CD14-positive monocyte (primary cell): ENCODE data around the gene CDYL2. TPM values are rescaled to one million over a fixed set of nuclear protein-coding genes. Genes with fewer than 3 reads are reported as not detected.

Experiments
- DNase-seq, 3 donors: peaks; one replicate each; pipeline ENCODE4 v3.0.0-alpha.2; 2011 to 2022
- H2AFZ ChIP-seq: 2 replicates; pipeline ENCODE4 v1.6.0; 2012; ENCODE audit warnings: mild to moderate bottlenecking, low read depth, low read length, inconsistent platforms; ENCODE audit not compliant: insufficient read depth, poor library complexity, severe bottlenecking
- H3K27ac ChIP-seq, 2 donors: 1 replicate in 1 of 2; 2 replicates in 1 of 2; pipeline ENCODE4 v1.5.1; 2012 to 2013; ENCODE audit warnings: low read length in 2 of 2, control low read depth in 1 of 2, inconsistent platforms in 1 of 2, low read depth in 1 of 2, mild to moderate bottlenecking in 1 of 2
- H3K27me3 ChIP-seq, 2 donors: one replicate each; pipeline versions ENCODE4 v1.6.0 to v1.6.1; 2011 to 2013; ENCODE audit warnings: low read length in 2 of 2; ENCODE audit not compliant: control insufficient read depth in 2 of 2, insufficient read depth in 2 of 2
- H3K36me3 ChIP-seq, 2 donors: replicated peaks in 1 of 2; 1 replicate in 1 of 2; 2 replicates in 1 of 2; pipeline versions ENCODE4 v1.5.1 to v1.6.1; 2012 to 2013; ENCODE audit warnings: low read length in 2 of 2, control low read depth in 1 of 2, inconsistent platforms in 1 of 2, mild to moderate bottlenecking in 1 of 2; ENCODE audit not compliant: insufficient read depth in 2 of 2, control insufficient read depth in 1 of 2
- H3K4me1 ChIP-seq, 2 donors: 1 replicate in 1 of 2; 2 replicates in 1 of 2; pipeline versions ENCODE4 v1.5.1 to v1.6.1; 2012 to 2013; ENCODE audit warnings: low read length in 2 of 2, control low read depth in 1 of 2, inconsistent platforms in 1 of 2, mild to moderate bottlenecking in 1 of 2, moderate library complexity in 1 of 2; ENCODE audit not compliant: insufficient read depth in 2 of 2, control insufficient read depth in 1 of 2
- H3K4me2 ChIP-seq: replicated peaks from 2 replicates; pipeline ENCODE3; 2012; ENCODE audit warnings: low read length, moderate library complexity, mild to moderate bottlenecking; ENCODE audit not compliant: poor library complexity, severe bottlenecking; ENCODE audit errors: extremely low read depth
- H3K4me3 ChIP-seq, 3 experiments: fragments of 200-600 bp in 1 of 3; sonication (generic) in 1 of 3; replicated peaks in 1 of 3; 1 replicate in 2 of 3; 2 replicates in 1 of 3; pipeline ENCODE4 v1.5.1; 2011 to 2013; ENCODE audit warnings: low read length in 3 of 3, mild to moderate bottlenecking in 3 of 3, control low read depth in 2 of 3, low read depth in 2 of 3, inconsistent platforms in 1 of 3, moderate library complexity in 1 of 3
- H3K79me2 ChIP-seq: 2 replicates; pipeline ENCODE4 v1.6.0; 2012; ENCODE audit warnings: mild to moderate bottlenecking, control low read depth, inconsistent platforms, low read length, moderate library complexity; ENCODE audit not compliant: insufficient read depth
- H3K9ac ChIP-seq: 2 replicates; pipeline ENCODE4 v1.6.0; 2017; ENCODE audit warnings: low read length, mild to moderate bottlenecking; ENCODE audit not compliant: insufficient read depth, poor library complexity, severe bottlenecking
- H3K9me3 ChIP-seq, 2 donors: replicated peaks in 1 of 2; 1 replicate in 1 of 2; 2 replicates in 1 of 2; pipeline versions ENCODE4 v1.5.1 to v1.6.1; 2012 to 2013; ENCODE audit warnings: low read length in 2 of 2, control low read depth in 1 of 2; ENCODE audit not compliant: control insufficient read depth in 1 of 2, insufficient read depth in 1 of 2
- H4K20me1 ChIP-seq: 2 replicates; pipeline ENCODE4 v1.6.0; 2012; ENCODE audit warnings: mild to moderate bottlenecking, low read length, control low read depth, moderate library complexity; ENCODE audit not compliant: insufficient read depth
- H3K27ac Mint-ChIP-seq, 7 donors: one replicate each; pipeline ENCODE4 v1.8.0; 2020; ENCODE audit warnings: mild to moderate bottlenecking in 7 of 7, mixed read lengths in 7 of 7, moderate library complexity in 6 of 7, inconsistent platforms in 2 of 7
- H3K27me3 Mint-ChIP-seq, 3 donors: one replicate each; pipeline ENCODE4 v1.8.0; 2021 to 2022; ENCODE audit warnings: low read depth in 3 of 3, mild to moderate bottlenecking in 3 of 3, mixed read lengths in 3 of 3, moderate library complexity in 3 of 3, inconsistent platforms in 1 of 3
- H3K36me3 Mint-ChIP-seq, 2 donors: one replicate each; pipeline ENCODE4 v1.8.0; 2020; ENCODE audit warnings: mixed read lengths in 2 of 2, inconsistent platforms in 1 of 2, mild to moderate bottlenecking in 1 of 2
- H3K4me1 Mint-ChIP-seq: one replicate; pipeline ENCODE4 v1.8.0; 2020; ENCODE audit warnings: mild to moderate bottlenecking, mixed read lengths
- H3K4me3 Mint-ChIP-seq, 2 donors: one replicate each; pipeline ENCODE4 v1.8.0; 2020; ENCODE audit warnings: mild to moderate bottlenecking in 2 of 2, mixed read lengths in 2 of 2, moderate library complexity in 1 of 2
- H3K9me3 Mint-ChIP-seq, 7 donors: one replicate each; pipeline ENCODE4 v1.8.0; 2020 to 2022; ENCODE audit warnings: mixed read lengths in 7 of 7, mild to moderate bottlenecking in 6 of 7, moderate library complexity in 6 of 7, inconsistent platforms in 2 of 7
- WGBS: methylation state at CpG from one replicate; pipeline ENCODE4 v1.1.5; 2013; ENCODE audit warnings: missing lambda C conversion rate; ENCODE audit not compliant: insufficient coverage; 5-methylcytosine and 5-hydroxymethylcytosine counted together
- intact Hi-C, 2 donors: fragments of 100-400 bp; cut with micrococcal nuclease; formaldehyde crosslinking; loops; one replicate each; pipeline versions ENCODE4 v1.15.0 to v1.15.1; 2023
- polyA plus RNA-seq, 3 donors: library from polyadenylated mRNA; depleted of rRNA in 1 of 3; unstranded in 2 of 3; stranded (reverse) in 1 of 3; fragments of 300-500 nt in 2 of 3; fragments of >200 nt in 1 of 3; fragmentation: Illumina TruSeq in 2 of 3; gene quantifications; 1 replicate in 2 of 3; 2 replicates in 1 of 3; pipeline ENCODE4 v1.2.3, GENCODE V29; 2012 to 2021
- TF ChIP-seq, protein P1 (sequence below): fragments of 200-600 bp; IDR thresholded peaks from one replicate; pipeline ENCODE4 v1.8.0; 2022; ENCODE audit warnings: antibody characterized with exemption, mild to moderate bottlenecking

Gene CDYL2
- polyA plus RNA-seq, 3 donors = 0.42 to 2.6 (median 0.93) TPM

GRCh38 chr16:80744856-80745255 lies 59.5 kb downstream of the CDYL2 start:
- 67% methylated on average over 2 of the region's 4 CpGs for WGBS
- no peak for DNase-seq
- H2AFZ ChIP-seq = no peak overlapping the region
- no peak overlapping the region for H3K27ac Mint-ChIP-seq
- peaks cover 3 to 19% of the 10 kb centered on the region in 2 donors for H3K9me3 ChIP-seq
- H3K4me1 ChIP-seq = no peaks in the 10 kb centered on the region
- peaks cover 7% of the 10 kb centered on the region for H3K4me1 Mint-ChIP-seq
- peaks cover 0 to 3% of the 10 kb centered on the region in 2 donors for H3K36me3 ChIP-seq
- no peak overlapping the region for H3K9ac ChIP-seq
- H3K4me3 ChIP-seq = no peak overlapping the region
- H3K9me3 Mint-ChIP-seq = peaks cover 8 to 18% (median 12%) of the 10 kb centered on the region in 7 donors
- peak overlapping the region in 1 of 2 donors; percentile 15 for H3K27ac ChIP-seq
- no peak overlapping the region for H3K4me2 ChIP-seq
- H4K20me1 ChIP-seq = peaks cover 5% of the 10 kb centered on the region
- H3K27me3 Mint-ChIP-seq = peaks cover 0 to 1% (median 0%) of the 10 kb centered on the region in 3 donors
- intact Hi-C loops = no loop called here
- no peak overlapping the region for H3K4me3 Mint-ChIP-seq
- H3K36me3 Mint-ChIP-seq = peaks cover 8 to 11% of the 10 kb centered on the region in 2 donors
- no peaks in the 10 kb centered on the region for H3K27me3 ChIP-seq
- H3K79me2 ChIP-seq = no peaks in the 10 kb centered on the region
- TF ChIP-seq, protein P1, sequence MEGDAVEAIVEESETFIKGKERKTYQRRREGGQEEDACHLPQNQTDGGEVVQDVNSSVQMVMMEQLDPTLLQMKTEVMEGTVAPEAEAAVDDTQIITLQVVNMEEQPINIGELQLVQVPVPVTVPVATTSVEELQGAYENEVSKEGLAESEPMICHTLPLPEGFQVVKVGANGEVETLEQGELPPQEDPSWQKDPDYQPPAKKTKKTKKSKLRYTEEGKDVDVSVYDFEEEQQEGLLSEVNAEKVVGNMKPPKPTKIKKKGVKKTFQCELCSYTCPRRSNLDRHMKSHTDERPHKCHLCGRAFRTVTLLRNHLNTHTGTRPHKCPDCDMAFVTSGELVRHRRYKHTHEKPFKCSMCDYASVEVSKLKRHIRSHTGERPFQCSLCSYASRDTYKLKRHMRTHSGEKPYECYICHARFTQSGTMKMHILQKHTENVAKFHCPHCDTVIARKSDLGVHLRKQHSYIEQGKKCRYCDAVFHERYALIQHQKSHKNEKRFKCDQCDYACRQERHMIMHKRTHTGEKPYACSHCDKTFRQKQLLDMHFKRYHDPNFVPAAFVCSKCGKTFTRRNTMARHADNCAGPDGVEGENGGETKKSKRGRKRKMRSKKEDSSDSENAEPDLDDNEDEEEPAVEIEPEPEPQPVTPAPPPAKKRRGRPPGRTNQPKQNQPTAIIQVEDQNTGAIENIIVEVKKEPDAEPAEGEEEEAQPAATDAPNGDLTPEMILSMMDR = no peak

- Histone ChIP-seq H3K4me1 (no peaks in the 10 kb centered on the region), H3K27ac (no peak overlapping the region), H3K9ac (no peak overlapping the region), H3K79me2 (no peaks in the 10 kb centered on the region), H3K4me3 (no peak overlapping the region), H4K20me1 (peaks cover 5% of the 10 kb centered on the region), H3K4me2 (no peak overlapping the region), H2AFZ (no peak overlapping the region), H3K27me3 (no peaks in the 10 kb centered on the region), H3K9me3 (peaks cover 9 to 23% of the 10 kb centered on the region in 2 donors), H3K36me3 (peaks cover 0 to 3% of the 10 kb centered on the region in 2 donors)
- TF ChIP-seq, protein P1 = no peak
- intact Hi-C loops = no loop called here
- peaks cover 7% of the 10 kb centered on the region for H3K4me1 Mint-ChIP-seq
- DNase-seq = no peak
- WGBS = 100% methylated on average over 1 of the region's 1 CpG
- H3K4me3 Mint-ChIP-seq = no peak overlapping the region
- no peak overlapping the region for H3K27ac Mint-ChIP-seq
- H3K36me3 Mint-ChIP-seq = peaks cover 8 to 12% of the 10 kb centered on the region in 2 donors
- peaks cover 0 to 1% (median 0%) of the 10 kb centered on the region in 3 donors for H3K27me3 Mint-ChIP-seq
- peaks cover 13 to 25% (median 18%) of the 10 kb centered on the region in 7 donors for H3K9me3 Mint-ChIP-seq
Measured at GRCh38 chr16:80743772-80744171, 60.6 kb downstream of the CDYL2 start.
